Measurements from ENCODE around the gene RCSD1.
"Not testable (repeated sequence)": the region's sequence is repeated elsewhere in the genome, so short reads cannot be mapped to it uniquely, and the experiment has no call there.

RCSD1 gene

GRCh38 chr1:167742392-167743057 lies 112.5 kb downstream of the RCSD1 start:
- not testable (repeated sequence) for H3K27ac ChIP-seq (ENCODE audit: low read length); H3K9ac ChIP-seq (ENCODE audit: low read depth, low read length); H3K4me3 ChIP-seq (ENCODE audit: low read depth in 1 of 2, low read length in 2 of 2); DNase-seq; H3K4me2 ChIP-seq (ENCODE audit: insufficient read depth, low read length); H3K9me3 ChIP-seq (ENCODE audit: insufficient read depth, low read length, severe bottlenecking); H3K36me3 ChIP-seq (ENCODE audit: insufficient read depth, low read length); H2AFZ ChIP-seq (ENCODE audit: low read depth, low read length); ATAC-seq (ENCODE audit: insufficient read depth, low read depth); H4K20me1 ChIP-seq (ENCODE audit: insufficient read depth, low read length); H3K4me1 ChIP-seq (ENCODE audit: insufficient read depth, low read length); H3K27me3 ChIP-seq (ENCODE audit: insufficient read depth, low read length, poor library complexity)
- peaks cover 91% of the 10 kb centered on the region for H3K79me2 ChIP-seq (ENCODE audit: insufficient read depth, low read length)

- Histone ChIP-seq H3K9ac (ENCODE audit: low read depth, low read length) (no peak overlapping the region), H3K79me2 (ENCODE audit: insufficient read depth, low read length) (peaks cover 91% of the 10 kb centered on the region)
These were observed 114.9 kb downstream of the RCSD1 start for GRCh38 chr1:167744901-167745300.

GRCh38 chr1:167746013-167746672 lies 116.1 kb downstream of the RCSD1 start:
- no peak for DNase-seq
- TF ChIP-seq CTCF (IDR thresholded peaks at IDR 0.05; ENCODE audit: borderline replicate concordance, extremely low read depth, low read length, poor library complexity, severe bottlenecking) (no peak), EZH2 (IDR thresholded peaks at IDR 0.05; ENCODE audit: borderline replicate concordance, low read depth, low read length, severe bottlenecking) (no peak)
- no peak for ATAC-seq (ENCODE audit: insufficient read depth, low read depth)
- no peak overlapping the region for H3K4me2 ChIP-seq (ENCODE audit: insufficient read depth, low read length)
- H3K4me1 ChIP-seq (ENCODE audit: insufficient read depth, low read length) = no peaks in the 10 kb centered on the region
- H3K27ac ChIP-seq (ENCODE audit: low read length) = no peak overlapping the region
- peaks cover 3% of the 10 kb centered on the region; the same call in 1 of the 2 replicates for H3K36me3 ChIP-seq (ENCODE audit: insufficient read depth, low read length)
- H4K20me1 ChIP-seq (ENCODE audit: insufficient read depth, low read length) = no peaks in the 10 kb centered on the region; the same call in 1 of the 2 replicates
- H3K79me2 ChIP-seq (ENCODE audit: insufficient read depth, low read length) = peaks cover 90% of the 10 kb centered on the region
- no peak overlapping the region for H2AFZ ChIP-seq (ENCODE audit: low read depth, low read length)
- H3K27me3 ChIP-seq (ENCODE audit: insufficient read depth, low read length, poor library complexity) = no peaks in the 10 kb centered on the region
- H3K9ac ChIP-seq (ENCODE audit: low read depth, low read length) = no peak overlapping the region
- H3K4me3 ChIP-seq (ENCODE audit: low read depth in 1 of 2, low read length in 2 of 2) = no peak overlapping the region
- H3K9me3 ChIP-seq (ENCODE audit: insufficient read depth, low read length, severe bottlenecking) = no peaks in the 10 kb centered on the region

More at GRCh38 chr1:167744901-167745300, 114.9 kb downstream of the RCSD1 start:
- TF ChIP-seq EZH2 (IDR thresholded peaks at IDR 0.05; ENCODE audit: borderline replicate concordance, low read depth, low read length, severe bottlenecking) = no peak
- TF ChIP-seq CTCF (IDR thresholded peaks at IDR 0.05; ENCODE audit: borderline replicate concordance, extremely low read depth, low read length, poor library complexity, severe bottlenecking) = no peak
- Histone ChIP-seq H4K20me1 (ENCODE audit: insufficient read depth, low read length) (peaks cover 4% of the 10 kb centered on the region; the same call in 1 of the 2 replicates), H3K36me3 (ENCODE audit: insufficient read depth, low read length) (peaks cover 3% of the 10 kb centered on the region; the same call in 1 of the 2 replicates), H3K4me2 (ENCODE audit: insufficient read depth, low read length) (no peak overlapping the region), H2AFZ (ENCODE audit: low read depth, low read length) (no peak overlapping the region), H3K4me3 (ENCODE audit: low read depth in 1 of 2, low read length in 2 of 2) (no peak overlapping the region), H3K4me1 (ENCODE audit: insufficient read depth, low read length) (no peaks in the 10 kb centered on the region), H3K27ac (ENCODE audit: low read length) (no peak overlapping the region), H3K9me3 (ENCODE audit: insufficient read depth, low read length, severe bottlenecking) (no peaks in the 10 kb centered on the region), H3K27me3 (ENCODE audit: insufficient read depth, low read length, poor library complexity) (no peaks in the 10 kb centered on the region)
- no peak for DNase-seq
- ATAC-seq (ENCODE audit: insufficient read depth, low read depth) = no peak

- no peak for ATAC-seq (ENCODE audit: insufficient read depth, low read depth)
- Histone ChIP-seq H2AFZ (ENCODE audit: low read depth, low read length) (no peak overlapping the region), H3K4me1 (ENCODE audit: insufficient read depth, low read length) (peaks cover 3% of the 10 kb centered on the region; the same call in 1 of the 2 replicates), H3K27me3 (ENCODE audit: insufficient read depth, low read length, poor library complexity) (no peaks in the 10 kb centered on the region), H3K9me3 (ENCODE audit: insufficient read depth, low read length, severe bottlenecking) (no peaks in the 10 kb centered on the region), H3K4me2 (ENCODE audit: insufficient read depth, low read length) (no peak overlapping the region), H4K20me1 (ENCODE audit: insufficient read depth, low read length) (no peaks in the 10 kb centered on the region; the same call in 1 of the 2 replicates), H3K79me2 (ENCODE audit: insufficient read depth, low read length) (peaks cover 86% of the 10 kb centered on the region), H3K27ac (ENCODE audit: low read length) (no peak overlapping the region), H3K4me3 (ENCODE audit: low read depth in 1 of 2, low read length in 2 of 2) (no peak overlapping the region), H3K36me3 (ENCODE audit: insufficient read depth, low read length) (peaks cover 3% of the 10 kb centered on the region; the same call in 1 of the 2 replicates), H3K9ac (ENCODE audit: low read depth, low read length) (no peak overlapping the region)
- TF ChIP-seq EZH2 (IDR thresholded peaks at IDR 0.05; ENCODE audit: borderline replicate concordance, low read depth, low read length, severe bottlenecking) (no peak), CTCF (IDR thresholded peaks at IDR 0.05; ENCODE audit: borderline replicate concordance, extremely low read depth, low read length, poor library complexity, severe bottlenecking) (no peak)
- no peak for DNase-seq
These were observed 117.1 kb downstream of the RCSD1 start for GRCh38 chr1:167746988-167747655.
